GM12878 (cell line): ENCODE data around the gene SLMAP. TPM values are rescaled to one million over a fixed set of nuclear protein-coding genes. Genes with fewer than 3 reads are reported as not detected.

Experiments used
- ATAC-seq: fragments of 200-7000 bp; cut with Tn5 transposase; 3 replicates; pipeline ENCODE4 v1.9.1; 2020; ENCODE audit warnings: mild to moderate bottlenecking, moderate library complexity
- BruUV-seq: library from RNA; stranded (reverse); fragments of 400-500 nt; replicated peaks from 2 replicates; lab custom pipeline; 2021; lab: Mats Ljungman, UMichigan
- CTCF ChIA-PET: fragments of 300-600 bp; sonication (Branson Sonifier 250); formaldehyde crosslinking; extraction: SDS; loops from one replicate; lab custom pipeline; 2021; ENCODE audit warnings: inconsistent platforms; lab: Yijun Ruan, JAX
- POLR2A ChIA-PET: fragments of 350-600 bp; formaldehyde crosslinking; extraction: SDS; loops from one replicate; lab custom pipeline; 2021; ENCODE audit warnings: inconsistent platforms; lab: Charles Lee
- RAD21 ChIA-PET: fragments of 300-600 bp; sonication (Branson Sonifier 250); formaldehyde crosslinking; loops from one replicate; lab custom pipeline; 2023; ENCODE audit warnings: antibody characterized with exemption; ENCODE audit not compliant: unreplicated experiment; lab: Charles Lee
- SMC1A ChIA-PET: fragments of 300-600 bp; sonication (Branson Sonifier 250); formaldehyde crosslinking; loops from one replicate; lab custom pipeline; 2023; ENCODE audit not compliant: unreplicated experiment, uncharacterized antibody; lab: Charles Lee
- DNase-seq: peaks from one replicate; pipeline ENCODE4 v3.0.0-alpha.2; 2011; ENCODE audit warnings: low read depth, low spot score
- FAIRE-seq: peaks from 3 replicates; lab custom pipeline; 2011; peaks lifted over from hg19 to GRCh38; lab: Jason Lieb, UNC
- H2AFZ ChIP-seq: 2 replicates; pipeline ENCODE4 v1.6.0; 2011; ENCODE audit warnings: low read depth, low read length, control low read depth; ENCODE audit not compliant: control insufficient read depth
- H3K27ac ChIP-seq: 2 replicates; pipeline ENCODE4 v1.5.1; 2011; ENCODE audit warnings: control low read depth; ENCODE audit not compliant: control insufficient read depth, insufficient read depth
- H3K27me3 ChIP-seq, 2 experiments: replicated peaks in 1 of 2; 2 replicates each; pipeline versions ENCODE4 v1.6.0 to v1.6.1; 2011; ENCODE audit warnings: low read length in 1 of 2; ENCODE audit not compliant: control insufficient read depth in 2 of 2, insufficient read depth in 2 of 2
- H3K36me3 ChIP-seq, 2 experiments: 2 replicates each; pipeline ENCODE4 v1.5.1; 2011; ENCODE audit warnings: low read length in 1 of 2; ENCODE audit not compliant: control insufficient read depth in 2 of 2, insufficient read depth in 2 of 2
- H3K4me1 ChIP-seq: 2 replicates; pipeline ENCODE4 v1.6.1; 2011; ENCODE audit warnings: mild to moderate bottlenecking, low read length, moderate library complexity, mixed read lengths; ENCODE audit not compliant: control insufficient read depth, insufficient read depth
- H3K4me2 ChIP-seq: 2 replicates; pipeline ENCODE4 v1.6.0; 2011; ENCODE audit warnings: control low read depth; ENCODE audit not compliant: control insufficient read depth, insufficient read depth
- H3K4me3 ChIP-seq: fragments of 200-600 bp; sonication (generic); 2 replicates; pipeline ENCODE4 v1.5.1; 2016
- H3K79me2 ChIP-seq: 2 replicates; pipeline ENCODE4 v1.6.0; 2011; ENCODE audit warnings: low read length; ENCODE audit not compliant: control insufficient read depth, insufficient read depth
- H3K9ac ChIP-seq: 2 replicates; pipeline ENCODE4 v1.8.0; 2011; ENCODE audit warnings: low read length, control low read depth, mixed read lengths; ENCODE audit not compliant: control insufficient read depth, insufficient read depth
- H3K9me3 ChIP-seq: replicated peaks from 3 replicates; pipeline ENCODE4 v1.5.1; 2011; ENCODE audit warnings: mild to moderate bottlenecking, low read length; ENCODE audit not compliant: control insufficient read depth, insufficient read depth
- H4K20me1 ChIP-seq: 2 replicates; pipeline ENCODE4 v1.6.0; 2011; ENCODE audit not compliant: control insufficient read depth, insufficient read depth
- BCL11A ChIP-seq: IDR thresholded peaks from 2 replicates; pipeline ENCODE4 v1.6.1; 2011; ENCODE audit warnings: low read depth, low read length
- BCLAF1 ChIP-seq: fragments of 450-650 bp; IDR thresholded peaks from 2 replicates; pipeline ENCODE4 v1.6.1; 2017; ENCODE audit warnings: antibody characterized with exemption, mild to moderate bottlenecking, moderate library complexity
- ESRRA ChIP-seq: IDR thresholded peaks from 2 replicates; pipeline ENCODE4 v1.6.1; 2012; ENCODE audit warnings: mild to moderate bottlenecking, low read length, improper control_type of control experiment
- MLLT1 ChIP-seq: fragments of 450-650 bp; IDR thresholded peaks from 2 replicates; pipeline ENCODE4 v1.6.1; 2016; ENCODE audit warnings: mild to moderate bottlenecking
- NFXL1 ChIP-seq: fragments of 450-650 bp; IDR thresholded peaks from 2 replicates; pipeline ENCODE4 v1.6.1; 2017; ENCODE audit warnings: antibody characterized with exemption, mild to moderate bottlenecking, borderline replicate concordance
- NFYB ChIP-seq: IDR thresholded peaks from 2 replicates; pipeline ENCODE4 v1.6.1; 2011; ENCODE audit warnings: low read depth, mild to moderate bottlenecking, low read length, improper control_type of control experiment, moderate library complexity; ENCODE audit not compliant: insufficient read depth
- PBX3 ChIP-seq: IDR thresholded peaks from 2 replicates; pipeline ENCODE4 v1.6.1; 2011; ENCODE audit warnings: mild to moderate bottlenecking, low read depth, low read length, moderate library complexity; ENCODE audit not compliant: insufficient replicate concordance
- POLR2AphosphoS5 ChIP-seq: IDR thresholded peaks from 2 replicates; pipeline ENCODE4 v1.6.1; 2011; ENCODE audit warnings: mild to moderate bottlenecking, low read length, inconsistent platforms
- RCOR1 ChIP-seq: conservative IDR thresholded peaks from 2 replicates; pipeline ENCODE4 v1.6.1; 2012; ENCODE audit warnings: low read depth, low read length, improper control_type of control experiment
- RELA ChIP-seq: fragments of 450-650 bp; IDR thresholded peaks from 2 replicates; pipeline ENCODE4 v1.8.0; 2014; ENCODE audit warnings: borderline replicate concordance; ENCODE audit not compliant: partially characterized antibody
- SREBF2 ChIP-seq: IDR thresholded peaks from 2 replicates; pipeline ENCODE4 v1.6.1; 2012; ENCODE audit warnings: mild to moderate bottlenecking, low read length
- STAT1 ChIP-seq: fragments of 450-650 bp; conservative IDR thresholded peaks from 2 replicates; pipeline ENCODE4 v1.6.1; 2014; ENCODE audit warnings: antibody characterized with exemption, mild to moderate bottlenecking
- WGBS: methylation state at CpG from one replicate; pipeline ENCODE4 v1.1.6; 2016; ENCODE audit warnings: low lambda C conversion rate; ENCODE audit not compliant: insufficient replicate concordance, insufficient coverage; ENCODE audit errors: missing lambda C conversion rate; 5-methylcytosine and 5-hydroxymethylcytosine counted together
- in situ Hi-C: fragments of 300-500 bp; cut with MboI; formaldehyde crosslinking; loops from 9 replicates; pipeline ENCODE4 v1.14.3; 2018; ENCODE audit warnings: mixed read lengths
- intact Hi-C: fragments of 100-400 bp; cut with micrococcal nuclease; formaldehyde crosslinking; loops from one replicate; pipeline ENCODE4 v1.14.2; 2022; ENCODE audit not compliant: unreplicated experiment
- polyA plus RNA-seq, 11 experiments: library from polyadenylated mRNA; depleted of rRNA in 4 of 11; unstranded in 6 of 11; stranded (reverse) in 5 of 11; fragments of >200 nt; fragmentation: Nextera tagmentation in 4 of 11; fragmentation: Illumina TruSeq in 1 of 11; extraction: Ambion mirVana in 4 of 11; extraction: Trizol in 1 of 11; gene quantifications; 1 replicate in 1 of 11; 2 replicates in 10 of 11; pipeline versions ENCODE4 v1.2.1 to v1.2.3, GENCODE V29; 2011 to 2016; ENCODE audit warnings: inconsistent platforms in 2 of 11, missing spikeins in 2 of 11, low read depth in 1 of 11
- total RNA-seq, 4 experiments: library from RNA; depleted of rRNA in 3 of 4; stranded (reverse); fragments of >200 nt in 3 of 4; fragmentation: Illumina TruSeq in 1 of 4; extraction: Trizol in 1 of 4; gene quantifications; 2 replicates each; pipeline versions ENCODE4 v1.2.1 to v1.2.3, GENCODE V29; 2013 to 2021
- TF ChIP-seq, protein P1 (sequence below): IDR thresholded peaks from 2 replicates; pipeline ENCODE4 v1.6.1; 2012; ENCODE audit warnings: low read depth, low read length, improper control_type of control experiment
- TF ChIP-seq, protein P2 (sequence below): IDR thresholded peaks from 2 replicates; pipeline ENCODE4 v1.6.1; 2012; ENCODE audit warnings: low read length, inconsistent platforms

SLMAP gene
- total and polyA plus RNA-seq, 10 of the 15 experiments (the other 5 are each of a cell fraction or from before 2014, with no cell fraction given): 8.3 to 43.8 (median 26.4) TPM

DNA sequence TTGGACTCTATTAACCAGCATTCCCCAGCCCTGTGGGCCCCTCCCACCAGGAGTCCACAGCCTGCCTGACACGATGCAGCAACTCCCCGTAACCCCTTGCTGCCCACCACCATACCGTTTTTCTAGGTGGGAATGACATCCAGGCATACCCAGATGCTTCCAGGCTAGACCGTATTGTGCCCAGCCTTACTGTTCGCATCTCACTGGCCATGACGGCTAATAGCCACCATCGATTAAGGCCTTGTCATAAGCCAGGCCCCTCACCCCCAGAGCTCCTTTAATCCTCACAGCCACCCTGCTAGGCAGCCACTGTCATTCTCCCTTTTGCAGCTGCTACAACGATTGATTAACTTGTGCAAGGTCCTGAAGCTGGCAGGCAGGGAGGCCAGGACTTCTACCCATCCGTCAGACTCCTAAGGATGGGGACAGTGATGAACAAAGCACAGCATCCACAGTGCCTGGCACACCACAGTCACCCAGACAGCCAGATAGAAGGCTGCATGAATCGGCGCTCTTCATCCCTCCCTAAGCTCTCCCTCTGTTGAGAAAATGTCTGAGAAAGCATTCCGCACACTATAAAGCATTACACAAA is 192.1 kb downstream of the SLMAP start:
- Histone ChIP-seq H3K4me3 (no peak overlapping the region), H3K4me1 (no peaks in the 10 kb centered on the region), H3K27me3 (no peaks in the 10 kb centered on the region), H3K4me2 (no peak overlapping the region), H4K20me1 (no peaks in the 10 kb centered on the region), H3K9me3 (no peaks in the 10 kb centered on the region), H3K79me2 (no peaks in the 10 kb centered on the region), H3K36me3 (no peaks in the 10 kb centered on the region), H3K9ac (no peak overlapping the region), H3K27ac (no peak overlapping the region), H2AFZ (no peak overlapping the region)
- no peak for DNase-seq
- ChIA-PET CTCF (no interaction called here), RAD21 (no interaction called here), SMC1A (interaction anchor here (0.6 to 1.2 kb wide), 2 partner anchors 8 to 92 kb away, joined by 3 read pairs; no protein-coding TSS in a partner anchor), POLR2A (no interaction called here)
- in situ Hi-C loops: no loop called here
- no TSS peak for BruUV-seq
- no peak for FAIRE-seq
- TF ChIP-seq RELA (no peak), SREBF2 (no peak), BCLAF1 (no peak), BCL11A (no peak), NFYB (no peak), NFXL1 (no peak), POLR2AphosphoS5 (no peak), STAT1 (no peak), RCOR1 (no peak), ESRRA (no peak), PBX3 (no peak), MLLT1 (no peak)
- TF ChIP-seq, protein P1, sequence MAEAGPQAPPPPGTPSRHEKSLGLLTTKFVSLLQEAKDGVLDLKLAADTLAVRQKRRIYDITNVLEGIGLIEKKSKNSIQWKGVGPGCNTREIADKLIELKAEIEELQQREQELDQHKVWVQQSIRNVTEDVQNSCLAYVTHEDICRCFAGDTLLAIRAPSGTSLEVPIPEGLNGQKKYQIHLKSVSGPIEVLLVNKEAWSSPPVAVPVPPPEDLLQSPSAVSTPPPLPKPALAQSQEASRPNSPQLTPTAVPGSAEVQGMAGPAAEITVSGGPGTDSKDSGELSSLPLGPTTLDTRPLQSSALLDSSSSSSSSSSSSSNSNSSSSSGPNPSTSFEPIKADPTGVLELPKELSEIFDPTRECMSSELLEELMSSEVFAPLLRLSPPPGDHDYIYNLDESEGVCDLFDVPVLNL: no peak
- TF ChIP-seq, protein P2, sequence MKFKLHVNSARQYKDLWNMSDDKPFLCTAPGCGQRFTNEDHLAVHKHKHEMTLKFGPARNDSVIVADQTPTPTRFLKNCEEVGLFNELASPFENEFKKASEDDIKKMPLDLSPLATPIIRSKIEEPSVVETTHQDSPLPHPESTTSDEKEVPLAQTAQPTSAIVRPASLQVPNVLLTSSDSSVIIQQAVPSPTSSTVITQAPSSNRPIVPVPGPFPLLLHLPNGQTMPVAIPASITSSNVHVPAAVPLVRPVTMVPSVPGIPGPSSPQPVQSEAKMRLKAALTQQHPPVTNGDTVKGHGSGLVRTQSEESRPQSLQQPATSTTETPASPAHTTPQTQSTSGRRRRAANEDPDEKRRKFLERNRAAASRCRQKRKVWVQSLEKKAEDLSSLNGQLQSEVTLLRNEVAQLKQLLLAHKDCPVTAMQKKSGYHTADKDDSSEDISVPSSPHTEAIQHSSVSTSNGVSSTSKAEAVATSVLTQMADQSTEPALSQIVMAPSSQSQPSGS: no peak
- WGBS: 60% methylated on average over 12 of the region's 12 CpGs
- ATAC-seq: no peak
- intact Hi-C loops: no loop called here
